ENCODE measurements around the gene SENP1.

Gene SENP1

GRCh38 chr12:48070731-48071130 lies 35.1 kb downstream of the SENP1 start:
- H3K9me2 ChIP-seq (replicated peaks; ENCODE audit: low read depth, low read length): no peaks in the 10 kb centered on the region
- H3K4me3 ChIP-seq (ENCODE audit: low read length, poor library complexity, severe bottlenecking): no peak overlapping the region
- H3K9ac ChIP-seq (ENCODE audit: low read depth, low read length, poor library complexity, severe bottlenecking): no peak overlapping the region
- no peaks in the 10 kb centered on the region; the same call in 1 of the 2 replicates for H3F3A ChIP-seq (ENCODE audit: low read depth)
- H3K27me3 ChIP-seq (ENCODE audit: insufficient read depth, low read length, poor library complexity, severe bottlenecking): no peaks in the 10 kb centered on the region
- H3K9me3 ChIP-seq (ENCODE audit: insufficient read depth, low read depth, low read length): no peaks in the 10 kb centered on the region
- H3K79me2 ChIP-seq (ENCODE audit: insufficient read depth, low read length): no peaks in the 10 kb centered on the region
- no peak overlapping the region for H2AFZ ChIP-seq (ENCODE audit: low read length)
- peaks cover 73% of the 10 kb centered on the region for H3K36me3 ChIP-seq (ENCODE audit: insufficient read depth, low read length)
- TF ChIP-seq CTCF (conservative IDR thresholded peaks at IDR 0.05; ENCODE audit: low read length) (no peak), EZH2phosphoT487 (IDR thresholded peaks at IDR 0.05; ENCODE audit: borderline replicate concordance) (no peak)
- H3K4me2 ChIP-seq (ENCODE audit: low read depth, low read length, poor library complexity, severe bottlenecking): no peak overlapping the region
- no peaks in the 10 kb centered on the region for H3K4me1 ChIP-seq (ENCODE audit: insufficient read depth, low read length, poor library complexity, severe bottlenecking)
- H4K20me1 ChIP-seq (ENCODE audit: insufficient read depth, low read length, poor library complexity, severe bottlenecking): no peaks in the 10 kb centered on the region

GRCh38 chr12:48070033-48070432 lies 35.8 kb downstream of the SENP1 start:
- no peaks in the 10 kb centered on the region for H3K9me3 ChIP-seq (ENCODE audit: insufficient read depth, low read depth, low read length)
- no peaks in the 10 kb centered on the region for H3K27me3 ChIP-seq (ENCODE audit: insufficient read depth, low read length, poor library complexity, severe bottlenecking)
- H3F3A ChIP-seq (ENCODE audit: low read depth): no peaks in the 10 kb centered on the region; the same call in 1 of the 2 replicates
- H3K9me2 ChIP-seq (replicated peaks; ENCODE audit: low read depth, low read length): no peaks in the 10 kb centered on the region
- H3K4me2 ChIP-seq (ENCODE audit: low read depth, low read length, poor library complexity, severe bottlenecking): no peak overlapping the region
- TF ChIP-seq EZH2phosphoT487 (IDR thresholded peaks at IDR 0.05; ENCODE audit: borderline replicate concordance): no peak
- TF ChIP-seq CTCF (conservative IDR thresholded peaks at IDR 0.05; ENCODE audit: low read length): no peak
- no peak overlapping the region for H3K9ac ChIP-seq (ENCODE audit: low read depth, low read length, poor library complexity, severe bottlenecking)
- peaks cover 76% of the 10 kb centered on the region for H3K36me3 ChIP-seq (ENCODE audit: insufficient read depth, low read length)
- H3K4me3 ChIP-seq (ENCODE audit: low read length, poor library complexity, severe bottlenecking): no peak overlapping the region
- H3K79me2 ChIP-seq (ENCODE audit: insufficient read depth, low read length): no peaks in the 10 kb centered on the region
- no peaks in the 10 kb centered on the region for H3K4me1 ChIP-seq (ENCODE audit: insufficient read depth, low read length, poor library complexity, severe bottlenecking)
- H2AFZ ChIP-seq (ENCODE audit: low read length): no peak overlapping the region
- H4K20me1 ChIP-seq (ENCODE audit: insufficient read depth, low read length, poor library complexity, severe bottlenecking): no peaks in the 10 kb centered on the region

- TF ChIP-seq EZH2phosphoT487 (IDR thresholded peaks at IDR 0.05; ENCODE audit: borderline replicate concordance): no peak
- no peak for TF ChIP-seq CTCF (conservative IDR thresholded peaks at IDR 0.05; ENCODE audit: low read length)
- H3K9me3 ChIP-seq (ENCODE audit: insufficient read depth, low read depth, low read length): no peaks in the 10 kb centered on the region
- no peaks in the 10 kb centered on the region for H4K20me1 ChIP-seq (ENCODE audit: insufficient read depth, low read length, poor library complexity, severe bottlenecking)
- H3K4me1 ChIP-seq (ENCODE audit: insufficient read depth, low read length, poor library complexity, severe bottlenecking): no peaks in the 10 kb centered on the region
- H3K9ac ChIP-seq (ENCODE audit: low read depth, low read length, poor library complexity, severe bottlenecking): no peak overlapping the region
- no peak overlapping the region for H2AFZ ChIP-seq (ENCODE audit: low read length)
- H3K36me3 ChIP-seq (ENCODE audit: insufficient read depth, low read length): peaks cover 77% of the 10 kb centered on the region
- H3K4me3 ChIP-seq (ENCODE audit: low read length, poor library complexity, severe bottlenecking): no peak overlapping the region
- no peaks in the 10 kb centered on the region for H3K27me3 ChIP-seq (ENCODE audit: insufficient read depth, low read length, poor library complexity, severe bottlenecking)
- H3F3A ChIP-seq (ENCODE audit: low read depth): no peaks in the 10 kb centered on the region; the same call in 1 of the 2 replicates
- no peaks in the 10 kb centered on the region for H3K9me2 ChIP-seq (replicated peaks; ENCODE audit: low read depth, low read length)
- H3K79me2 ChIP-seq (ENCODE audit: insufficient read depth, low read length): no peaks in the 10 kb centered on the region
- no peak overlapping the region for H3K4me2 ChIP-seq (ENCODE audit: low read depth, low read length, poor library complexity, severe bottlenecking)
Measured at GRCh38 chr12:48069241-48069640, 36.6 kb downstream of the SENP1 start.

Data from Loucy (cell line).